Measurements from ENCODE around the gene SUSD4.

Gene SUSD4

DNA sequence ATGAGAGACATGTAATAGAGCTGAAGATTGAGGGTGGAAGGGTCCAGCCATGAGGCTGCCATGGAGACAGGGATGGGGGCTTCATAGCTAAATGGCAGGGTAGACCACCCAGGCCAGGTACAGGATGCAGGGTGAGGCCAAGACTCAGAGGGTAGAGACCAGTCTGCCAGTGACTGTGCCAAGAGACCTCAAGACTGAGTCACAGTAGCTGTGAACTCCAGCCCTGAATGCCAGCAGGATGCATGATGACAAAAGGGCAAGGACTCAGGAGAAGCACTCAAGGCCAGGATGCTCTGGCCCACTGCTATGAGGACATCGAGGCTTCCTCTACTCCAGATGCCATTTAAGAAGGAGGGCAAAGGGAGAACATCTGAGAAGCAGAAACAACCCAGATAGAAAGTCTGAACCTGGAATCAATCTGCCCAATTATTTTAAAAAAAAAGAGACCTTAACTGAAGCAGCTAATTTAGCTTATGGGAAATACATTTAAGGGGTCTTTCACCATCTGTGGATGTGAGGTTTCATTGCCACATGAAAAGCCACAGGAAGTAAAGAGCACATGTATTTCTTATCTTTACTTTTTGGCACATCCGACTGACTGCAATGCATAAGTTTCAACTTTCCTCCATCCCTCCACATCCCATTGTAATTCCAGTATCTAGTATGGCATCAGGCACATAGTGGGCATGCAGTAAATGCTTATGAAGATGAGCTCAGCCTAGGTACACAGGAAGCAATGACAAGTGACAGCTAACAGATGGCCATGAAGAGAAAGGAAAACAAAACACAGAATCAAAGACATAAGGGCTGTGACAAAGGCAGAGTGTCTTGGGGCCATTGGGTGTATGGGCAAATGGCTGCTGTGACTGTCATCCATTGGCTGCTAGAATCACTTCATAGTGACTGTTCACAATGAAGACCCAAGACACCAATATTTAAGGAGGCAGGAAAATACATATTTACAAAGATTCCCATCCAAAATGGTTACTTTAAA lies 40.2 kb downstream of the SUSD4 start:
- TF ChIP-seq, protein P1, sequence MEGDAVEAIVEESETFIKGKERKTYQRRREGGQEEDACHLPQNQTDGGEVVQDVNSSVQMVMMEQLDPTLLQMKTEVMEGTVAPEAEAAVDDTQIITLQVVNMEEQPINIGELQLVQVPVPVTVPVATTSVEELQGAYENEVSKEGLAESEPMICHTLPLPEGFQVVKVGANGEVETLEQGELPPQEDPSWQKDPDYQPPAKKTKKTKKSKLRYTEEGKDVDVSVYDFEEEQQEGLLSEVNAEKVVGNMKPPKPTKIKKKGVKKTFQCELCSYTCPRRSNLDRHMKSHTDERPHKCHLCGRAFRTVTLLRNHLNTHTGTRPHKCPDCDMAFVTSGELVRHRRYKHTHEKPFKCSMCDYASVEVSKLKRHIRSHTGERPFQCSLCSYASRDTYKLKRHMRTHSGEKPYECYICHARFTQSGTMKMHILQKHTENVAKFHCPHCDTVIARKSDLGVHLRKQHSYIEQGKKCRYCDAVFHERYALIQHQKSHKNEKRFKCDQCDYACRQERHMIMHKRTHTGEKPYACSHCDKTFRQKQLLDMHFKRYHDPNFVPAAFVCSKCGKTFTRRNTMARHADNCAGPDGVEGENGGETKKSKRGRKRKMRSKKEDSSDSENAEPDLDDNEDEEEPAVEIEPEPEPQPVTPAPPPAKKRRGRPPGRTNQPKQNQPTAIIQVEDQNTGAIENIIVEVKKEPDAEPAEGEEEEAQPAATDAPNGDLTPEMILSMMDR (IDR thresholded peaks at IDR 0.05; ENCODE audit: borderline replicate concordance, insufficient read depth, low read depth, low read length): no peak
- no peak overlapping the region for H3K4me3 ChIP-seq (ENCODE audit: low read depth, low read length)

DNA sequence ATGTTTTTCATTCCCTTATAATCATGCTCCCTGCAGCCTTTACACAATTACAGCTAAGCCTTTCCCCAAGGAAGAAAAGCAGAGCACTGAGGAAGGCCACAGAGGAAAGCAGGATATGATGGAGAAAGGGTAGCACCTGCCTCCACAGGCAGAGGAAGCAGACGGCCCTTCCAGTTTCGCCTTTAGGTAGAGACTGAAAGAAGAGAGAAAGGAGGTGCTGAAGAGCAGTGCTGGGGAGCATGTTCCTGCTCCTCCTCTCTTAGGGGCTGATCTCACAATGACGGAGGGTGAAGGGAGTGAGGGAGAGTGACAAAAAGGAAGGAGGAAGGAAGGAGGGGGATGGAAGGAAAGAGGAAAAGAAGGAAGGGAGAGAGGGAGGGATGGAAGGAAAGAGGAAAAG lies 41.1 kb downstream of the SUSD4 start:
- TF ChIP-seq, protein P1 (IDR thresholded peaks at IDR 0.05; ENCODE audit: borderline replicate concordance, insufficient read depth, low read depth, low read length): no peak
- no peak overlapping the region for H3K4me3 ChIP-seq (ENCODE audit: low read depth, low read length)

DNA sequence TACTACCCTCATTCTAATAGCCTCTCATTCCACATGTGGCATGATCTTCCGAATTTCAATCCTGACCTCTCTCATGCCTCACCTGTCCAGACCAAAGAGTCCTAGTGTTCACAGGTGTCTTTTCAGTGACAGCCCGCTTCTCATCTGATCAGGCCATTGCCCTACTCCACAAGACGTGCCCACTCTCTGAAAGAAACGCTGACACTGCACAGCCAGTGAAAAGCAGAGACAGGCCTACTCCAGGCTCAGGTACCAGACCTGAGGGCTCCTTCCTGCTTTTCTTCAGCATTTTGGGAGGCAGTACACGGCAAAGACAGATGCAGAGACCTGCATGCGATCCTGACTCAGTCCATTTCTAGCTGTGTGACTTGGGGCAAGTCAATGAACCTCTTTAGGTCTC lies 43.0 kb downstream of the SUSD4 start:
- H3K4me3 ChIP-seq (ENCODE audit: low read depth, low read length): no peak overlapping the region
- TF ChIP-seq, protein P1 (IDR thresholded peaks at IDR 0.05; ENCODE audit: borderline replicate concordance, insufficient read depth, low read depth, low read length): no peak

DNA sequence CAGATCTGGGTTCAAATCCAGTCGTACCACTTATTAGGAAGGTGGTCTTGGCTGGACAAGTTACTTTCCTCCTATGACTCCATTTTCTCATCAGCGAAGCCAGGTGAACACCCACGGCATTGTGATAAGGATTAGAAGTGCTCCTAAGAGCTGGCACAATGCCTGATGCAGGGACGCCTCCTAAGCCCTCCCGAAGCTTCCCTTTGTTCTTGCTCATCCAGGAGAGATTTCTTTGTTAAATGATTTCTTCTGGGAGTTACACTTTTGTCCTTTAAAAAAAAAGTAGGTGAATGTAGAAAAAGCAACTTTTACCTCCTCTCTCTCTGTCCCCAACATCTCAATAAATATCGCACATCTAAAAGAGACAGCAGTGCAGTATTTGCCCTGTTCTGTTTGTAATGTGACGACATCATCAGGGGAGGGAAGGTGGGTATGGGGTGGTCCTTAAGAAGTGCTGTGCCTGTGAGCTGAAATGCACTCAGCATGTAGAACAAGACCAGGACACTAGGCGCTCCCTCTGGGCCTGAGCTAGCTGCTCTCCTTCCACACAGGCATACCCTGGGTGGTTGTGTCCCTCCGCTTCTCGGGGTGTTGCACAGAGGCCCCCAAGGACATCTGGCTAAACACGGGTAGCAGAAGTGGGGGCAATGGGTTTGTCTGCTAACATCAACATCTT lies 43.9 kb downstream of the SUSD4 start:
- TF ChIP-seq, protein P1 (IDR thresholded peaks at IDR 0.05; ENCODE audit: borderline replicate concordance, insufficient read depth, low read depth, low read length): no peak

DNA sequence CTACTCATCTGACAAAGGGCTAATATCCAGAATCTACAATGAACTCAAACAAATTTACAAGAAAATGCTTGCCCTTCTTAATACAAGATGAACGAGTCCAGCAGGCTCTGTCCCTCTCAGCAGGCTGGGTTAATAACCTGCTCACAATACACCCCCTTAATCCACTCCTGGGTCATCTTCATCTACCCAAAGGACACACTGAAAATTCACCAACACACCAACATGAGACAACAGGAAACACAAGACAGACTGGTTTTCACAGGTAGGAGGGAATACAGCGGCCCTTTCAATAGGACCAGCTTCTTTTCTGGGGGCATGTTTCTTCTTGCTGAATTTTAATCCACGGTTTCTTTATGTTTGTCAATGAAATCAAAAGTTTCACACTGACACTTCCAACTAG lies 44.6 kb downstream of the SUSD4 start:
- H3K4me3 ChIP-seq (ENCODE audit: low read depth, low read length): no peak overlapping the region
- TF ChIP-seq, protein P1 (IDR thresholded peaks at IDR 0.05; ENCODE audit: borderline replicate concordance, insufficient read depth, low read depth, low read length): no peak

More for the DNA sequence above, 43.9 kb downstream of the SUSD4 start:
- H3K4me3 ChIP-seq (ENCODE audit: low read depth, low read length): no peak overlapping the region

DNA sequence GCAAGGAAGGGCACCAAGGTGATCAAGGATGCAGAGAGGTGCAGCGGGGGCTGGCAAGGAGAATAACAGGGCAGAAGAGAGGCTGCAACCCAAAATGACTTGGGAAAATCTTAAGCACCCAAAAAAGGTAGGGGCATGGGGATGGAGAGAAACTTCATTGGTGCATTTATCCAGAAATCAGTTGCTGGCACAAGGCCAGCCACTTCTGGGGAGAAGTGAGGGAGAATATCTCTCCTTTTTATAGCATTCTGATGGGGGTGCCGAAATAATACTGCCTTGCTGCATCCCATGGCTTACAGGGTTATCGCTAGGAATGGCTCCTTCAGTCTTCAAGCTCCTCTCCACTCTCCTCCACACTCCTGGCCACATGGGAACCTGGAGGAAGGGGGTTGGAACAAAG lies 47.9 kb downstream of the SUSD4 start:
- TF ChIP-seq, protein P1 (IDR thresholded peaks at IDR 0.05; ENCODE audit: borderline replicate concordance, insufficient read depth, low read depth, low read length): no peak
- no peak overlapping the region for H3K4me3 ChIP-seq (ENCODE audit: low read depth, low read length)
